ENCODE results near the gene HEXIM1.
A peak's percentile ranks its signal among the peaks of the same experiment; 100 is the strongest.

HEXIM1 gene

DNA sequence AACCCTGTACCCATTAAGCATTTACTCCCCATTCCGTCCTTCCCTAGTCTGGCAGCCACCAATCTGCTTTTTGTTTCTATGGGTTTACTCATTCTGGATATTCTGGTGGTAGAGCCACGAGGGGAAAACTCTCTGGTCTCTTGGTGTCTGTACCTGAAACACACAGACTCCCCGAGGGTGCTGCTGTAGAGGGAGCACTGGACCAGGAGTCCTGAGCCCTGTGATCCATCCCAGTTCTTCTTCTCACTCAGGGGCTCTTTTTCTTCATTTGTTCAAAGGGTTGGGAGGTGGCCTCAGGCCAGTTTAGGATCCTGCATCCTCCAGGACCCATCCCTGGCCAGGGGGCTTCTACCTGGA, 27.5 kb downstream of the HEXIM1 start:
- no peak for DNase-seq

DNA sequence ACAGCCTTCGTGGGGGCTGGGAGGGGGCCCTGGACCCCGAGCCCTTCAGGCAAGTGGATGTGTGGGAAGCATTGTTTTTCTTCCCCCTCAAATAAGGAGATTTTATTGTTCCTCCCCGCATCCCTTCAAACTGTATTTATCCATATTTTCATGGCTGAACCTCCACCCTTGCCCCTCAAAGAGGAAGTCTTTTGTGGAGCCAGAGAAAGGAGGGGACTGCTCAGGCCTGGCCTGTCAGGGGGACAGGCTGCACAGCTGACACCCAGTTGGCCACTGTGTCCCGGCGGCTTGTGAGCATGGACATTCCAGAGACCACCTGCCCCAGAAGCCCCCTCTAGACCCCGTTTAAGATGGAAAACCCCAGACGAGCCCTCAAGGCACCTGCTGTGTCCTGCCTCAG, 29.3 kb downstream of the HEXIM1 start:
- no peak for DNase-seq

DNA sequence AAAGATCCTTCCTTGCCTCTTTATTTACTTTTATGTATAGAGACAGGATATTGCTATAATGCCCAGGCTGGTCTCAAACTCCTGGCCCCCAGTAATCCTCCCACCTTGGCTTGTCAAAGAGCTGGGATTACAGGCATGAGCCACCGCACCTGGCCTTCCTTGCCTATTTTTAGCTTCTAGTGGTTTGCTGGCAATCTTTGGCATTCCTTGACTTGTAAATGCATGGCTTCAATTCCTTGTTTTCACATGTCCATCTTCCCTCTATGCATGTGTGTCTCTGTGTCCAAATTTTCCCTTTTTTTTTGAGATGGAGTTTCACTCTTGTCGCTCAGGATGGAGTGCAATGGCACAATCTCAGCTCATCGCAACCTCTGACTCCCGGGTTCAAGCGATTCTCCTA, 35.9 kb downstream of the HEXIM1 start:
- DNase-seq = no peak

DNA sequence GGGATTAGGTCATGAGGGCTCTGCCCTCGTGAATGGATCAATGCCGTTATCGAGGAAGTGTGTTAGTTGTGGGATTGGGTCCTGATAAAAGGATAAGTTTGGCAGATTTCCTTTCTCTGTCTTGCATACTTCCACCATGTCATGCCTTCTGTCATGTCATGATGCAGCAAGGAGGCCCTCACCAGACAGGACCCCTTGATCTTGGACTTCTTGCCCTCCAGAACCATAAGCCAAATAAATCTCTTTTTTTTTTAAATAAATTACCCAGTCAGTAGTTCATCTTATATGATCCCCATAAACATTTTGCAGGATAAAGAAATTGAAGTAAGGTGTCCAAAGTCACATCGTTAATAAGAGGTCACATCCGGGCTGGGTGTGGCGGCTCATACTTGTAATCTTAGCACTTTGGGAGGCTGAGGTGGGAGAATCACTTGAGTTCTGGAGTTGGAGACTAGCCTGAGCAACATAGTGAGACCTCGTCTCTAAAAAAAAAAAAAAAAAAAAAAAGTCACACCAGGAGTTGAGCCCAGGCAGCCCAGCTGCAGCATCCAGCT, 38.6 kb downstream of the HEXIM1 start:
- no peak for DNase-seq

DNA sequence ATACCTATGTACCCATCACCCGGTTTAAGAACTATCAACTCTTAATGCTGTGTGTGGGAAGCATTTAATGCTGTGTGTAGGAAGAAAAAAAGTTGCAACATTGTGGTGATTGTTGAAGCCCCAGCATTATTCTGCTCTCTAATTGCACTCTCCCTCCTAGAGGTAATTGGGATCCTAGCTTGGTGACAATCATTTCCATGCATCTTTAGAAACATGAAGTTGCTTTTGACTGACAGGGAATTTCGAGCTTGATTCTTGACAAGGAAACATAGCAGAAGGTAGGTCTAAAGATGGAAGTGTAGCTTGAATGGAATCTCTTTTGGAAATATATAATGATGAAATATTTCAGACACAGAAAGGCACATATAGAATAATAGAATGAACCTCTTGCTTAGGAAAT, 40.7 kb downstream of the HEXIM1 start:
- DNase-seq = no peak

DNA sequence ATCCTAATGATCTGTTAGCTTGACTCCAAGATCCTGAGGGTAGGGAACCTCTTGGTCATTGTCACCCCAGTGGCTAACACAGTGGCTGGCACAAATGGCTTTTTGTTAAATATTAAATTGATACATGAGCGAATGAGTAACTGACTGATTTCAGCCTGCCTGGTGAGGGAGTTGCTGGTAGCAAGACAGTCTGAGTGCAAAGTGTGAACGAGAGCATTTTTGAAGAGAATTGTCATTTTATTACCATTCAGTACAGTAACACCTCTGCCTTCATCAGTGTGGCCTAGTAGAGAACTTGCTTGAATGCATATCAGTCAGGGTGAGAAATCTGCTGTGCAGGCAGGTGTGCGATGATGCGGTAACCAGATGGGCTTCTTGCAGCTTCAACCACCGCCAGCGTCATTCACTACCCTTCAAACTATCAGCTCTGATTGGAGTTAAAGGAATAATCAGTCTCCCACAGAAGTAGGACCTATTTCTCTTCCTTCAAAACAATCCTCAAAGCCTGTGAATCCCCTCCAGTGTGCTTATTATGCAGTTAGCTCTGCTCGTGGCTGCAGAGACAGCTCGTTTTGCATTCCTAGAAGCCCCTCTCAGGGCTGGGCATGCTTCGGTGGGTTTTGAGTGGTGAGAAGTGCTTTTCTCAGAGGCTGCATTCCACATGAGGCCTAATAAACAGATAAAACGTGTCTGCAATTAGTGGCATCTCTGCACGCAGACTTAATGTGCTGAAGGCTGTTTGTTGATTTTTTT, 42.4 kb downstream of the HEXIM1 start:
- DNase-seq = no peak

DNA sequence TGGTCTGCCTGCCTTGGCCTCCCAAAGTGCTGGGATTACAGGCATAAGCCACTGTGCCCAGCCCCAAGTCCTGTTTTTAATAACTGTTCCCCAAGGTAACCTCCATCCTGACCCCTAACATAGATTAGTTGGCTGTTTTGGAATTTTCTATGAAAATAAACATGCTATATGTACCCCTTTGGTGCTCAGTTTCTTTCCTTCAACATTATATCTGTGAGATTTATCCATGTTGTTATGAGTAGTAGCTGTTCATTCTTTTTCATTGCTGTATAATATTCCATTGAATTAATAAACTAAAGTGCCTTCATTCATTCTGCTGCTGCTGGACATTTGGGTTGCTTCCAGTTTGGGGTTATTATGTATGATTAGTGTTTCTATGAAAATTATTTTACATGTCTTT, 47.1 kb downstream of the HEXIM1 start:
- DNase-seq = no peak

DNA sequence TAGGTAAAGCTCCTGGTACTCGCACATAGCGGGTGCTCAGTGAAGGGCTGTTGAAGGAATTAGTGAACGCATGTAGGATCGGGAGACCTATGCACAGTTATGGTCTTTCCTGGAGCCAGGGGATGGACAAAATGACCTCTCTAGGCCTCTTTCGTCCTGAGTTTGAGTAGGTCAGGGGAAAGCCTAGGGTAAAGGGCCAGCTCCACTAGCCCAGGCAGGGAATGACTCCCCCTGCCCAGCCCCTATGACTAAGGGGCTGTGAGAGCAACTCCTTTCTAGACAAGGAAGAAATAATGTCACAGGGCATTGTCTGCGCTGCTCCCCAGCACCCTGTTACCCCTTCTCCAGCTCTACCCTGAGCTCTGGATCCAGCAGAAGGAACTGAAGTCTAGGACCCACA, 48.8 kb downstream of the HEXIM1 start:
- no peak for DNase-seq

DNA sequence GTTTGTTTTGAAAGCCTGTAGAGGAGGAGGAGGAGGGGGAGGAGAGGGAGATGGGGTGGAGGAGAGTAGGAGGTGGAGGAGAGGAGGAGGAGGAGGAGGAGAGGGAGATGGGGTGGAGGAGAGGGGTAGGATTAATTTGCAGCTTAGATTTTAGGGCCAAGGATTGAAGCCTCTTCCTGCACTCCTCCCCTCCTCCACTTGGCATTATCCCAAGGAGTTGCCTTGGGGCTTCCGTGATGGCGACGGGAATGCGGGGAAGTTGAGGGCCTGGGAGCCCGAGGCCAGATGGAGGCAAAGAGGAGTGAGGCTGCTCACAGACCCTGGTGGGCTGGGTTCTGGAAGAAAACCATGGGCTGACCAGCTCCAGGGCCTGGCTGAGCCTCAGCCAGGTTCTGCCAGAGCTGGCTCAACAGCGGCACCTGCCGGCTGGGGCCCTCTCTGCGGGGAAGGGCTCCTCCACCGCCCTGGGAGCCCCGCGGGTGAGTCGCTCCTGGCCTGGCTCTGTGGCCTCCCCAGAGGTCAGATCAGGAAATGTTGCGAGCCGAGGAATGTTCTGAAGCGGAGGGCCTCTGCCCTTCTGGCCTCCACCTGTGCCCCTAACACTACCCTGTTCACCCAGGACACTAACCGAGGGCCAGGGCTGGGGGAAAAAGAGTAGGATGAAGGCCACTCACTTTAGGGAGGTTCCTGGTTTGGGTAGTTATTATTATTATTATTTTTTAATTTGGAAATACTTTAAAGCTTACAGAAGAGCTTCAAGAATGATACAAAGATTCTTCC, 49.5 kb downstream of the HEXIM1 start:
- DNase-seq = peak; percentile 90

DNA sequence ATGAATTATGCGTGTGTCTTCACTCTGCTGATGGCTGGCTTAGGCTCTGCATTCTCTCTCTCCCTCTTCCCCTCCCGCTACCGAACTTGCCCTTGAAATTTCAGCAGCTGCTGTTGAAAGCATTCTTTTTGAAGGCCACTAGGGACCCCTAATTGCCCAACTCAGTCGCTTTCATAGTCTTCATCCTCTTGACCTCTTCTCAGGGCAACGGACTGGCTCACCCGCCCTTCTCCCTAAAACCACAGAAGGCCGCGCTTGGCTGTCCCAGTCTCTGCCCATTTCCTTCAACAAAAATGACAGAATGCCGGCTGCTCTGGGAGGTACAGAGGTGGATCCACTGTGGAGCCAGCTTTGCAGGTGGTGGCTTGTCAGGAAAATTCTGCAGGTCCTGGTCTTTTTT, 52.4 kb downstream of the HEXIM1 start:
- no peak for DNase-seq

DNA sequence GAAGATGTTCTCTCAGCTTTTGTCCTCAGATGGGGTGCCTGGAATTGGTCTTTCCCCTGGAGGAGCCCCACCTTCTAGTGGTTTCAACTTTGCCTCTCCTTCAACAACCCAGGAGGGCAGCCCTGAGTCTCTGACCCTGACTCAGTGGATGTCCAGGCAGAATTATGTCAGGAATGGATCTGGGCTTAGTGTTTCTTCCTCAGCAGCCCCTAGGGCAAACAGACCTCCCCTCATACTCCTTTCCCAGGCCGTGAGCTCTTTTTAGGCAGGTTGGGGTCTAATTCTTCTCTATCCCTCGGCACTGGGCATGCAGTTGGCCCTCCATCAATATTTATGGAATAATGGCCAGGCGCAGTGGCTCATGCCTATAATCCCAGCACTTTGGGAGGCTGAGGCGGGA, 53.2 kb downstream of the HEXIM1 start:
- DNase-seq = no peak
